HS-27A (cell line): Measurements from ENCODE around the gene RAP2A.
A peak's percentile ranks its signal among the peaks of the same experiment; 100 is the strongest.

Experiments used
- DNase-seq: peaks from one replicate; pipeline ENCODE4 v3.0.0-alpha.2; 2012; ENCODE audit warnings: low read depth, missing footprints

RAP2A gene

DNA sequence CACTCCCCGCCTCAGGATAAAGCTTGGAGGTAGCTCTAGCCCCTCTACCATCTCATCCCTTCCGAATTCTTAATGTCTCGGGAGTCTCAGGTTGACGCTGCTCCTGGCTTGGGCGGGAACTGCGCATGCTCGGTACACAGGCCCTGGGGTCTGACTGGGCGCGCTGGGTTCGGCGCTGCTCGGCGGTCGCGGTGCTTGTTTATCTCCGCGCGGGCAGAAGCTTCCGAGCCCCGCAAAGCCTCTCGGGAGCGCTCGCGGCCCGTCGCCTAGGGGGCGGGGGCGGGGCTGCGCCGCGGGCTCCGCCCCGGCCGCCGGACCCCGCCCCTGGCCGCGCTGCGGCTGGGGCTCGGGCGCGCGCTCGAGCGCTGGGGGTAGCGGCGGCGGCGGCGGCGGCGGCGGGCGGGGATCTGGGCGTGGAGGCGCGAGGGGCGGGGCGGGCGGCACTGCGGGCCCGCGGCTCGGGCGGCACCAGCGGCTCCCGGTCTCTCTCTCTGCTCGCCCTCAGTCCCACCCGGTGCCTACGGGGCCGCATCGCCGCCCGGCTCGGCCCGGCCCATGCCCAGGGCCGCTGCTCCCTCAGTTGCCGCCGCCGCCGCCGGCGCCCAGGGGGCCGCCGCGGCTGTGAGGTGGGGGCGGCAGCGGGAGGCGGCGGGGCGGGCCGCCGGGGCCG is at the start of gene RAP2A:
Gene RAP2A (plus strand): TSS at position 443 of the 670 bp plus-strand sequence. CDS start 302 bp downstream, outside the sequence.
- DNase-seq: peak; percentile 45

GRCh38 chr13:97384371-97384770 is 49.6 kb upstream of the RAP2A start:
- DNase-seq: no peak

DNA sequence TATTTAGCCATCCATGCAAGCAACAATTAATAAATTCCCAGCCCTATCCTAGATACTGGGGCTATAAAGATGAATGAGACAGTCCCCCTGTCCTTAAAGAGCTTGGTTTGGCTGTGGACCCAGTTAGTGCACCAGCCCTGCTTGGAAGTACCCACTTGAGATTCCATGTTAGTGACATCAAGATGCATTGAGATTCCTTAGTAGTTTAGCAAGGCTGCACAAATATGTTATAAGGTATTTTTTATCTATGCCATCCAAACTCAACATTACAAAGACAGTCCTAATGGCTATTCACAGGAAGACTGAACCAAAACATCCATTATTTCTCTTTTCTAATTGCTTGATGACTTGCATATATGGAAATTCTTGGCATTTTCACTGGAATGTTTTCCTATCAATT is 48.8 kb upstream of the RAP2A start:
- DNase-seq: no peak

- DNase-seq: no peak
Observed at GRCh38 chr13:97385854-97386253, 48.1 kb upstream of the RAP2A start.

DNA sequence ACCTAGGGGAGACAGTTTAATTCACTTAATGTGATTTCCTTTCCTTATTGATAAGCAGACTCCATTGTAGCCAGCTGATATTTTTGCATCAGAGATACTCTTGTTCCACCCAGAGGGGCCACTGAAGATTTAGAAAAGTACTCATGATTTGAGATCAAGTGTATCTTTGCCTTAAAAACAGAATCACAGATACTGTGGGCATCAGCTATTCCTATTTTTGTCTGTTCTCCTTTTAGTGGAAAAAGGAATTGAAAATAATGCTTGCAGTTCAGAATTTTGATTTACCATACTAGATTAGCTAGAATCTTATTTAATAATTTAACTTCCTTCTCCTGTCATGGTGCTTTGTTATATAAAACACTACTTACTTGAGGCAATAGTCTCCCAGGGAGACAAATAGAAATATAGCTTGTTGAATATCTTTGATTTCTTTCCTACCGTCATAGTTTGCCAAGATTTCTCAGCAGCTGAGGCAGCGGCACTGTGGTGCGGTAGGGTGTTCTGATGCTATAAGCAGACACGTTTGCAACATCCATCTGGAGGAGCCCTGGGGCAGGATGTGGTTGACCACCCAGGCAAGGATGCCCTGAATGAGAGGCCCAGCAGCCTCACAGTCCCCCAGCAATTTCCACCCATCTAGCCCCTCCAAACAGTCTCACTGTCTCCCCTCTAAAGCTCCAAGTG is 47.0 kb upstream of the RAP2A start:
- no peak for DNase-seq

DNA sequence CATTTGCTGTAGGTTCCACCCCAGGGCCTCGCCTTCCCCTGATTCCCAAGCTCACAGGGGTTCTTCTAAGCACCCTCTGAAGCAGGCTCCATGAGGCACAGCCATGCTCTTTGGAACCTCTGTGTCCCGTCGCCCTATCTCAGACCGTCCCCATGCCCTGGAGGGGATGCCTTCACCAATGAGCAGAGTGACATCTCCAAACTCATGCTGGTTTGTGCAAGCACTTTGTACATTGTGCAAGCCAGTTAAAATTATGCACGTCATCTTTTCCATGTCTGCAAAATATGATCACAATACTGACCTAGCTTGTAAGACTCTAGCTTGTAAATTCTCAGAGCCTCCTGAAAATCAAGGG is 46.5 kb upstream of the RAP2A start:
- DNase-seq: no peak

DNA sequence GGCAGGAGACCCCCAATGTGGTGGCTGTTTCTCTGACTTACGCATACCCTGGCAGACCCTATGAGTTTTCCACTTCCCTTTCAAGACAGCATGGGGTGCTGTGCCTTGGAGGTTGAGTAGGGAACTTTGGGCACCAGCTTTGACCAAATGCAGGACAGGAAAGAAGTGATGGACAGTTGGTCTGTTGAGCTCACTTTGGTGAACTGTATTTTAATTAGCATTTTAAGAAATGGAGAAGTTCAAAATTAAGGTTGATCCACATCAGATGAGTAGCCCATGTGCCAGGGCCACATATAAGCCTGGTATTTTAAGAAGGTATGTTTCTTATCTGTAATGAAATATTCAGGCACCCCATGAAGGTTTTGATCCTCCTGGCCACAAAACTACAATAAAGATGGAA is 46.1 kb upstream of the RAP2A start:
- DNase-seq: no peak

DNA sequence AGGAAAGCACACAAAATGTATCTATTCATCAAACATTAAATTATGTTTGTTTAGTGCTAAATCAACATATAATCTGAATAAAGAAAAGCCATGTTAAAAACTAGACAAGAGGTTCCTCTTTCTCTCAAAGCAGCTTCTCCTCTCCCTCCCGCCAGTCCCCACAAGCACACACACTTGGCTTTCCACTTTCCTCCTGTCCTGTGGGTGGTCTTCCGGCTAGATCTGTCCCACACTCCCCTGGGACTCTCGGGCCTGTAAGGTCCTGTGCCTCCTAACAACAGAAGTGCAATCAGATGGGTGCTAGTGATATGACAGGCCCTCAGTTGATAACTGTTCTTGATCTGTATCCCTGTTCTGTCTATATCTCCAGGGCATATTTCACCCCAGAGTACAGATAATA is 45.6 kb upstream of the RAP2A start:
- no peak for DNase-seq

GRCh38 chr13:97390941-97391600 is 42.9 kb upstream of the RAP2A start:
- no peak for DNase-seq

DNA sequence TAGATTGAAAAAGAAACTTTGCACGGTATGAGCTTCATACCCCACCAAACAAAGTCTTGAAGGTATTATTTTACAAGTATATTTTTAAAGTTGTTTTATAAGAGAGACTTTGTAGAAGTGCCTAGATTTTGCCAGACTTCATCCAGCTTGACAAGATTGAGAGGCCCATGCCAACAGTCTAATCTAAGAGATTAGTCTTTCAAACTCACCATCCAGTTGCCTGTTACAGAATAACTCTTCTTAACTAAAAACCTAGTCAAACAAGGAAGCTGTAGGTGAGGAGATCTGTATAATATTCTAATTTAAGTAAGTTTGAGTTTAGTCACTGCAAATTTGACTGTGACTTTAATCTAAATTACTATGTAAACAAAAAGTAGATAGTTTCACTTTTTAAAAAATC is 41.9 kb upstream of the RAP2A start:
- no peak for DNase-seq

GRCh38 chr13:97394542-97394941 is 39.4 kb upstream of the RAP2A start:
- DNase-seq: no peak

- no peak for DNase-seq
Observed at GRCh38 chr13:97395447-97396136, 38.4 kb upstream of the RAP2A start.

- no peak for DNase-seq
Observed at GRCh38 chr13:97397267-97397666, 36.7 kb upstream of the RAP2A start.

DNA sequence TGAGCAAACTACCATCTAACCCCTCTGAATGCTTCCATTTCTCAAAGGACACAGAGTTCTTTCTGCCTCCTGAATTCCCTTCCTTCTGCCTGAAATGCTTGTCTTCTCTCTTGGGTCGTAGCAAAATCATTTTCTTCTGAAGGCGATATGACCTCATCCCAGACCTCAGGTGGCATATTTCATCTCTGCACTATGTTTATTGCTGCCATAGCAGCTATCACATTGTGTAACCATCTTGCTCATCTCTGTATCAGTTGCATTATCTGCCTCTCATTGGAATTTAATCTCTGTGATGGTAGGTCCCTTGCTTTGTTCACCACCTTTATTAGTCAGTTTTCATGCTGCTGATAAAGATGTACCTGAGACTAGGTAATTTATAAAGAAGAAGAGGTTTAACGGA is 32.5 kb upstream of the RAP2A start:
- DNase-seq: no peak

- DNase-seq: no peak
Observed at GRCh38 chr13:97403893-97404750, 29.8 kb upstream of the RAP2A start.

DNA sequence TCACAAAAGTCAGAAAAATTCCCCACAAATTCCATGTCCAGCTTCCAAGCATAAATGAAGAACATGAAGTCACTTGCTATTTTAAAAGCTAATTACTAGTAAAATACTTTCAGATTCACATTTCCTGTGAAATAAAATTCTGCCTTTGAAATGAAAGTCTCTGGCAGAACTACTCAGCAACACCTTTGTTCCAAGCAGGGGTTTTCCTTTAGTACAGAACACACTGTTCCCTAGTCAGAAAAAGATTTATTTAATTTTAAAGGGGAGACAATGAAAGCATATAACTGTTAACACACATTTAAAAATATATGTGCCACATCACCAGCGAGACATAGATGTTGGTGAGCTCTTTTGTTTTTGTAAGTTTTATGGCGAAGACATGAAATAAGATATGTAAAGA is 26.4 kb upstream of the RAP2A start:
- no peak for DNase-seq

- no peak for DNase-seq
Observed at GRCh38 chr13:97408938-97409337, 25.0 kb upstream of the RAP2A start.

- no peak for DNase-seq
Observed at GRCh38 chr13:97411984-97412383, 22.0 kb upstream of the RAP2A start.

- no peak for DNase-seq
Observed at GRCh38 chr13:97413694-97414093, 20.3 kb upstream of the RAP2A start.

DNA sequence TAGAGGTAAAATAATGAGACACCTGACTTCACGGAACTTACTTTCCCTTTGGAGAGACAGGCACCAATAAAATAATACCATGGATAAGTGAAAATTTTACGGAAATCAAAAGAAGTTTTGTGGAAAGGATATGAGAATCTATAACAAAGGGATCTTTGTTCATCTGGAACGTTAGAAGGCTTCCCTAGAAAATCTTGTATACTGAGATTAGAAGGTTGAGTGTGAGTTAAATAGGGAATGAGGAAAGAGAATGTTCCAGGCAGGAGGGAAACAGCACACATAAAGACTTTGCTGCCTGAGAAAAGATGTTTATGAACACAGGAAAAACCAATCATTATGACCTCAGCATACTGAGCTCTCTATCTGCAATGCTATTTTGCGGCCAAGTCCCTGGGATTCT is 19.6 kb upstream of the RAP2A start:
- no peak for DNase-seq

GRCh38 chr13:97417698-97418097 is 16.3 kb upstream of the RAP2A start:
- DNase-seq: no peak
